Astrocyte (in vitro differentiated cells and primary cell): ENCODE measurements around the gene PSMG3.

Source experiments
- EZH2 ChIP-seq: IDR thresholded peaks from 2 replicates; pipeline ENCODE4 v1.6.1; 2012; ENCODE audit warnings: mild to moderate bottlenecking, low read length, inconsistent platforms; ENCODE audit not compliant: insufficient read depth
- TF ChIP-seq, protein P1 (sequence below): IDR thresholded peaks from 2 replicates; pipeline ENCODE4 v1.5.1; 2011; ENCODE audit warnings: low read depth, mild to moderate bottlenecking, inconsistent platforms, low read length, moderate library complexity; ENCODE audit not compliant: insufficient read depth

DNA sequence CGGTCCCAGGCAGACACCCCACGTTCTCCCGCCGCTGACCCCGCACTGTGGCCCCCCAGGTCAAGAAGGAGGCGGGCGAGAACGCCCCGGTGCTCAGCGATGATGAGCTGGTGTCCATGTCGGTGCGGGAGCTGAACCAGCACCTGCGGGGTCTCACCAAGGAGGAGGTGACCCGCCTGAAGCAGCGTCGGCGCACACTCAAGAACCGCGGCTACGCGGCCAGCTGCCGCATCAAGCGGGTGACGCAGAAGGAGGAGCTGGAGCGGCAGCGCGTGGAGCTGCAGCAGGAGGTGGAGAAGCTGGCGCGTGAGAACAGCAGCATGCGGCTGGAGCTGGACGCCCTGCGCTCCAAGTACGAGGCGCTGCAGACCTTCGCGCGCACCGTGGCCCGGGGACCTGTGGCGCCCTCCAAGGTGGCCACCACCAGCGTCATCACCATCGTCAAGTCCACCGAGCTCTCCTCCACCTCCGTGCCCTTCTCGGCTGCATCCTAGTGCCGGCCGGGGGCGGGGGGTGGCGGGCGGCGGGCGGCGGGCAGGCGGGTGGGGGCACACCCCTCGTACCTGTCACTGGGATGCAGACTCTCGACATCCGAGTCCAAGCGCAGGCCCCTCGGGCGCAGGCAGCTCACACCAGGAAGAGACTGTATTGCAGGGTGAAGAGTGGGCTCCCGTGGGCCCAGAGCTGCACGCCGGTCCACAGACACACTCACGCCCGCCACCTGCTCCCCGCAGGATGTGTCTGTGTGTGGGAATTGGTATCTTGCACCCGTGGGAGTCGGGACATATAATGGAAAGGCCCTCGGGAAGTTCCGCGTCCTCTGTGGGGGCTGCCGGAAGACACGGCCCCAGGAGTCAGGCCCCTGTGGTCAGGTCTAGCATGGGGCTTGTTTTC is 29.7 kb downstream of the PSMG3 start:
- TF ChIP-seq, protein P1, sequence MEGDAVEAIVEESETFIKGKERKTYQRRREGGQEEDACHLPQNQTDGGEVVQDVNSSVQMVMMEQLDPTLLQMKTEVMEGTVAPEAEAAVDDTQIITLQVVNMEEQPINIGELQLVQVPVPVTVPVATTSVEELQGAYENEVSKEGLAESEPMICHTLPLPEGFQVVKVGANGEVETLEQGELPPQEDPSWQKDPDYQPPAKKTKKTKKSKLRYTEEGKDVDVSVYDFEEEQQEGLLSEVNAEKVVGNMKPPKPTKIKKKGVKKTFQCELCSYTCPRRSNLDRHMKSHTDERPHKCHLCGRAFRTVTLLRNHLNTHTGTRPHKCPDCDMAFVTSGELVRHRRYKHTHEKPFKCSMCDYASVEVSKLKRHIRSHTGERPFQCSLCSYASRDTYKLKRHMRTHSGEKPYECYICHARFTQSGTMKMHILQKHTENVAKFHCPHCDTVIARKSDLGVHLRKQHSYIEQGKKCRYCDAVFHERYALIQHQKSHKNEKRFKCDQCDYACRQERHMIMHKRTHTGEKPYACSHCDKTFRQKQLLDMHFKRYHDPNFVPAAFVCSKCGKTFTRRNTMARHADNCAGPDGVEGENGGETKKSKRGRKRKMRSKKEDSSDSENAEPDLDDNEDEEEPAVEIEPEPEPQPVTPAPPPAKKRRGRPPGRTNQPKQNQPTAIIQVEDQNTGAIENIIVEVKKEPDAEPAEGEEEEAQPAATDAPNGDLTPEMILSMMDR = no peak
- TF ChIP-seq EZH2 = no peak
